HG02759 (cell line): Measurements from ENCODE around the gene ABHD1.

Experiments
- ATAC-seq: cut with Tn5 transposase; IDR thresholded peaks from one replicate; pipeline ENCODE4 v1.9.1; 2021; ENCODE audit warnings: mild to moderate bottlenecking, moderate library complexity; ENCODE audit not compliant: unreplicated experiment

ABHD1 gene

GRCh38 chr2:27134781-27135477, 11.3 kb downstream of the ABHD1 start:
- ATAC-seq: no peak

DNA sequence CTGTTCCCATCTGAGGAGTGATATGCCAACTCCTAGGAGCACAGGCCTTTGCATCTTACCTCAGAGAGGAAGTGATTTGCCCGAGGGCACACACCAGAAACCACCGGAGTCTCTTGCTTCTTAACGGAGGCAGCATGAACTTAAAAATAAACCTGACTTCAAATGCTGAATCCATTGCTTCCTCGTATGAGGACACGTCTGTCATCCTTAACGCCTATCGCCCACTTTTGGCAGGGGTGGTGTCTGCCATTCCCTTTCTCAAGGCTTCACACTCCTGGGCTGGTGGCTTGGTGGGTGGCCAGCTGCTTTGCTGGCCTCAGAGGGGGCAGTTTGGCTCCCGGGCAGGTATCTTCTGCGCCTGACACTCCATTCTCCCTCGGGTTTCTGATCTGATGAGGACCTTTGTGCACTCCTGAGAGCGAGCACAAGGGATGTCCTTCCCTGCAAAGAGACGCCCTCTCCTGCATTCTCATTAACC, 11.9 kb downstream of the ABHD1 start:
- no peak for ATAC-seq

DNA sequence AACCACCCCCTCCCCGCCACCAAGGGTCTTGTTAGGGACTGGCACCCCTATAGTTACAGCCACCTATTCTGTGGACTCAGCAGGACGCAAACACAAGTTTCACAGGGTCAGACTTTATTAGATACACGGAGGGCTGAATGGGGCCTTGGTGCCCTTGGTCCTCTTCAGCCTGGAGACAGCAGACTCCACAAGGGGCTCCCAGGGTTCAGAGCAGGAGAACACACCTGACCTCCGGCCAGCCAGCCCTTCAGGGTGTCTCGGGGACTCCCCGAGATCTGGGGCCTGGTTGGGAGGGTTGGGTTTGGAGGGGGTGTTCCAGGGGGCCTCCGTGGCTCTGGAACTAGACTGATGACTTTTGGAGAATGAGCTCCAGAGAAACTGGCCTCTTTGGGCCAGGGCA, 13.1 kb downstream of the ABHD1 start:
- no peak for ATAC-seq

- ATAC-seq: no peak
Observed at GRCh38 chr2:27137322-27137935, 13.8 kb downstream of the ABHD1 start.

DNA sequence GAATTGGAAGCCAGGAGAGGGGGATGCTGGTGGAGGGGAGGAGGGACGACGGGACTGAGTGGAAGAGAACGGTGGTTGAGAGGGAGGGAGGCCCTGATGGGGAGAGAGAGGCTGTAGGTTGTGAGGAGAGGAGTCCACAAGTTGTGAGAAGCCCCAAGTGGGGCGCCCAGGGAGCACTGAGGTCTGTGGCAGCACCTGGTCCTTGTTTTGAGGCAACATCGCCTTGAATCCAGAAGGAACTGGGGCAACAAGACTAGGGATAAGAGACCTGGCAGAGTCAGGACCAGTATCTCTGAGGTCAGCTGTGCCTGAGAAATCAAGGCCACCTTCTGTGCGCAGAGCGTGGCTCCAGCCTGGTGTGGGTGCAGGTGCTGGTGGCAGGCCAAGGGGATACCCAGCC, 14.5 kb downstream of the ABHD1 start:
- no peak for ATAC-seq

GRCh38 chr2:27139310-27139709, 15.7 kb downstream of the ABHD1 start, which contains the start of gene PRR30:
TSS of gene PRR30 (minus strand) at chr2:27139410. CDS start at chr2:27138329, 1,081 bp downstream.
- ATAC-seq: no peak

DNA sequence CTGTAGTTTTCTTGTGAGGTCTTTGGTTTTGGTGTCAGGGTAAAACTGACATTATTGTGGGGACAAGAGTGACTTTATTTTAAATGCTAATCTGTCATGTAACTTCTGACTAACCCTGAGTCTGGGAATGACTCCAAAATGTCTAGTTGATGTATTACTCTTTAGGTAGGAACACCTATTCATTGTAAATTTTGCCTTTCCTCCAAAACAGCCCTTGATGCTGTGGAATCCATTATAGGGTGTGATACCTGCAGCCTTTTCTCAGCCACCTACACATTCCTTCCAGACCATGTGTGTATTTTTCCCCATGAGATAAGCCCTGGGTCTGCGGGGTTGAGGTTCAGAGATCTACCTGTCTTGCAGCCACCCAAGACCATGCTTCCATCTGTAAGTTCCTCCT, 19.7 kb downstream of the ABHD1 start:
- ATAC-seq: no peak

- ATAC-seq: no peak
Observed at GRCh38 chr2:27145682-27146081, 22.1 kb downstream of the ABHD1 start.

GRCh38 chr2:27147935-27148334, 24.3 kb downstream of the ABHD1 start:
- ATAC-seq: no peak

DNA sequence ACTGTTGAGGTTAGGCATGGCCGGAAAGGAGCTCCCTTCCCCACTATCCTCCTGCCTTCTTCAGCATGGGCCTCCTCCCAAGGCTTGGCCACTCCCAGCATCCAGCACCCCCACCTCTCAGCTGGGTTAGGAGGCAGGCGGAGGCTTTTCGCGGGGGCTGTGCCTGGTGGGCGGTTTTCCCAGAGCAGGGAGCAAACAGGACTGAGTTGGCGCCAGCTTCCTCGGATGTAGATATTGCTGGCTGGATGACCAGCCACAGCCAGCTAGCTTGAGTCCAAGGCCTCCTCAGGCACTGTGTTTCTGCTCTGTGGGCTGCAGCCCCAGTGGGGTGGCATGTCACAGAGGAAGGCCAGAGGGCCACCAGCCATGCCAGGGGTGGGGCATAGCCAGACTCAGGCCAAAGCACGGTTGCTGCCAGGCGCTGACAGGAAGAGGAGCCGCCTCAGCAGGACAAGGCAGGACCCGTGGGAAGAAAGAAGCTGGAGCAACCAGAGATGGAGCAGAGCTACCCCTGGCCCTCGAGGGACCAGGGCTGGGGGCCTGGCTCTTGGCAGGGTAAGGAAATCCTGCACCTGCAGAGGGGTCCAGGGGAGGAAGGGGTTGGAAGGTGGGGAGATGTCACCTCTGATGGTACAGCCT, 25.3 kb downstream of the ABHD1 start, which contains the start of gene TCF23:
TCF23 (plus strand) TSS at position 204 of the 639 bp plus-strand sequence; CDS start at position 334, 130 bp downstream.
- no peak for ATAC-seq

DNA sequence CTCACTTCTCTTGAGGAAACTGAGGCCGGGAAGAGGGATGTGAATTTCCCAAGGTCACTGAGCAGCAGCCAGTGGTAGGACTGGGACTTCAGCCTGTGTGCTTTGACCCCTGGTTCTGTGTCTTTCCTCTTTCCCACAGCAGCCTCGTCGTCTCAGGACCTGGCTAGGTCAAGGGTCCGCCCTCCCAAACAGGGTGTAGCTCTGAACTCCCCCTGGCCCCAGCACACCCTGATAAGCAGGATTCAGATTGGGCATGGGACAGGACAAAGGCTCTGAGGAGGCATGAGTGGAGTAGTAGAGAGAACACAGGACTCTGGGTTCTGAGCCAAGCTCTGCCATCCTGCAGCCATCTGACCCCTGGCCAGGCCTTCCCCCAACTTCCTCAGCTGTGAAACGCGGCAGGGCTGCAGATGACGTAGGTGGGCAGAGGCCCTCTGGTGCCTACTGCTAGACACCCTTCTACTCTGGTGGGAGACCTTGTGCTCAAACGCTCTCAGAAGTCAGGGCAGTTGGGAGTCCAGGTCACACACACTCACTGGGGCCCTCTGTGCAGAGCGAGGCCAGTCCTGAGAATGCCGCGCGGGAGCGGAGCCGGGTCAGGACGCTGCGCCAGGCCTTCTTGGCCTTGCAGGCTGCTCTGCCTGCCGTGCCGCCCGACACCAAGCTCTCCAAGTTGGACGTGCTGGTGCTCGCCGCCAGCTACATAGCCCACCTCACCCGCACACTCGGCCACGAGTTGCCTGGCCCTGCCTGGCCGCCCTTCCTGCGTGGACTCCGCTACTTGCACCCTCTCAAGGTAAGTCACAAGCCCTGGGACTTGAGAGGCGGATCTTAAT, 26.2 kb downstream of the ABHD1 start:
- no peak for ATAC-seq

DNA sequence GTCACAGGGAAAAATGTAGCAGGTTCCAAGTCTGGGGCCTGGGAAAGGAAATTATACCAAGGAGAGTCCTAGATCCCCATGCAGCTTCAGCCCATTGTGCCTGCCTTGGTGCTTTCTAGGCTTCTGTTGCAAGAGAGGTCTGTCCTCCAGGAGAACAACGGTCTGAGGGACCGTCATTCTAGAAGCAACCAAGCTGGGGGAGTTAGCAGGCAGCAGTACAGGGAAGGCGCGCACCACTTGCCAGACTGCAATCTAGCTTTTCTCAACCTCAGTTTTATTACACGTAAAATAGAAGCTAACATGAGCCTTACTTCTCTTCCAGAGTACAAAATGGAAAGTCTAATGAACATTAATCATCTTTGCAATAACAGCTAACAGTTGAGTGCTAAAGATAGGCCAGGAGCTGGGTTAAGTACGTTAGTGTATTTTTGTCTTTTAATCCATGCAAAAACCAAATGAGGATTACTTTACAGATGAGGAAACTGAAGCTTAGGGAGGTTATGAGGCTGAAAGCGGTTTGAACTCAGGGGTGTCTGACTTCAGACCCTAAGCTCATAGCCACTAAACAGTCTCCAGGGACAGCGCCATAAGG, 27.1 kb downstream of the ABHD1 start:
- ATAC-seq: no peak

GRCh38 chr2:27152102-27152795, 28.6 kb downstream of the ABHD1 start:
- ATAC-seq: no peak

GRCh38 chr2:27152796-27153464, 29.3 kb downstream of the ABHD1 start:
- no peak for ATAC-seq

- ATAC-seq: no peak
Observed at GRCh38 chr2:27154488-27154887, 30.9 kb downstream of the ABHD1 start.

DNA sequence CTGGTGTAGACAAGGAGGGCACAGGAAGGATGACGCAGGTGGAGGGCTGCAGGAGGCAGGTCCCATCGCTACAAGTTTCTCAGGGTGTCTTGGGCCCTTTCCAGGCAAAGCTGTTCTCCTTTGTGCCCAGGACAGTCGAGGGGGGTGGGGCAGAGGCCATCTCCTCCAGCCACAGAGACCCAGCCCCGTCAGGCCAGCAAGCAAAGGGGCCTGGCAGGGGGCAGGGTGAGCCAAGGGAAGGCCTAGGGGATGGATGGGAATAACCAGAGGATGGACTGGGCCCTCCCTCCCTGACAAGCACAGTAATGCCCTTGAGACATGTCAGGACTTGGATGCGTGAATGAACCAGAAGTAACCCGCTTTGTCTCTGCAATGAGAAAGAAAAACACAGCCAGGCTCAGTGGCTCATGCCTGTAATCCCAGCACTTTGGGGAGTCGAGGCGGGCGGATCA, 31.5 kb downstream of the ABHD1 start:
- no peak for ATAC-seq

- no peak for ATAC-seq
Observed at GRCh38 chr2:27158468-27158867, 34.9 kb downstream of the ABHD1 start.

GRCh38 chr2:27159271-27159670, 35.7 kb downstream of the ABHD1 start:
- no peak for ATAC-seq

GRCh38 chr2:27160191-27160590, 36.6 kb downstream of the ABHD1 start:
- ATAC-seq: no peak
